Stimulated activated CD4-positive, alpha-beta T cell treated with anti-CD3 and anti-CD28 coated beads, Interleukin-2, amount 100 ng/mL, for 24 hours (primary cell): ENCODE results near the gene GBF1.
"Not testable (repeated sequence)": the region's sequence is repeated elsewhere in the genome, so short reads cannot be mapped to it uniquely, and the experiment has no call there.

Experiments used
- DNase-seq, 2 donors: peaks; one replicate each; pipeline ENCODE4 v3.0.0-alpha.2; 2020

Gene GBF1

GRCh38 chr10:102268375-102268888 is 23.1 kb downstream of the GBF1 start:
- DNase-seq, result no peak

GRCh38 chr10:102269017-102269416 is 23.7 kb downstream of the GBF1 start:
- DNase-seq, result no peak

- DNase-seq, result no peak
These were observed 28.7 kb downstream of the GBF1 start for GRCh38 chr10:102274062-102274461.

GRCh38 chr10:102275343-102275742 is 30.0 kb downstream of the GBF1 start:
- DNase-seq, result no peak

- DNase-seq, result no peak
These were observed 33.8 kb downstream of the GBF1 start for GRCh38 chr10:102279104-102279503.

- no peak for DNase-seq
These were observed 35.2 kb downstream of the GBF1 start for GRCh38 chr10:102280397-102281101.

GRCh38 chr10:102281102-102281487 is 35.8 kb downstream of the GBF1 start:
- DNase-seq, result no peak

- no peak for DNase-seq
These were observed 38.2 kb downstream of the GBF1 start for GRCh38 chr10:102283488-102283887.

GRCh38 chr10:102283890-102284289 is 38.6 kb downstream of the GBF1 start:
- DNase-seq, result no peak

GRCh38 chr10:102284531-102284930 is 39.2 kb downstream of the GBF1 start:
- DNase-seq, result no peak

GRCh38 chr10:102285133-102285532 is 39.8 kb downstream of the GBF1 start:
- DNase-seq, result no peak

- no peak for DNase-seq
These were observed 40.9 kb downstream of the GBF1 start for GRCh38 chr10:102286216-102286615.

GRCh38 chr10:102287538-102287937 is 42.2 kb downstream of the GBF1 start:
- DNase-seq, result no peak

GRCh38 chr10:102287991-102288390 is 42.7 kb downstream of the GBF1 start:
- DNase-seq, result no peak

- no peak for DNase-seq
These were observed 44.0 kb downstream of the GBF1 start for GRCh38 chr10:102289356-102289755.

- no peak for DNase-seq
These were observed 44.5 kb downstream of the GBF1 start for GRCh38 chr10:102289840-102290239.

- DNase-seq, result no peak
These were observed 46.0 kb downstream of the GBF1 start for GRCh38 chr10:102291221-102291905.

- no peak for DNase-seq
These were observed 51.8 kb downstream of the GBF1 start for GRCh38 chr10:102297101-102297500.

- no peak for DNase-seq
These were observed 53.6 kb downstream of the GBF1 start for GRCh38 chr10:102298899-102299298.

- DNase-seq, result no peak
These were observed 54.5 kb downstream of the GBF1 start for GRCh38 chr10:102299873-102300272.

- DNase-seq, result no peak
These were observed 55.0 kb downstream of the GBF1 start for GRCh38 chr10:102300278-102300843.

GRCh38 chr10:102300912-102301311 is 55.6 kb downstream of the GBF1 start:
- DNase-seq, result not testable (repeated sequence)

- DNase-seq, result not testable (repeated sequence)
These were observed 56.0 kb downstream of the GBF1 start for GRCh38 chr10:102301332-102301731.

GRCh38 chr10:102302611-102303010 is 57.3 kb downstream of the GBF1 start:
- no peak for DNase-seq
